Superior temporal gyrus (tissue), 1 donor: Measurements from ENCODE around the gene MBD5.

Experiments used
- DNase-seq: peaks from one replicate; pipeline ENCODE4 v3.0.0-alpha.2; 2016; ENCODE audit errors: extremely low spot score

MBD5 gene

GRCh38 chr2:148461876-148462275 is 441.0 kb downstream of the MBD5 start:
- DNase-seq, result no peak

- DNase-seq, result no peak
Measured at GRCh38 chr2:148475626-148476025, 454.7 kb downstream of the MBD5 start.

- no peak for DNase-seq
Measured at GRCh38 chr2:148479398-148479797, 458.5 kb downstream of the MBD5 start.

- no peak for DNase-seq
Measured at GRCh38 chr2:148483665-148484064, 462.8 kb downstream of the MBD5 start.

- no peak for DNase-seq
Measured at GRCh38 chr2:148484066-148484465, 463.2 kb downstream of the MBD5 start.

- DNase-seq, result no peak
Measured at GRCh38 chr2:148486655-148487054, 465.8 kb downstream of the MBD5 start.

GRCh38 chr2:148487439-148487838 is 466.5 kb downstream of the MBD5 start:
- no peak for DNase-seq

GRCh38 chr2:148490840-148491439 is 470.0 kb downstream of the MBD5 start:
- DNase-seq, result no peak

GRCh38 chr2:148493822-148494563 is 473.1 kb downstream of the MBD5 start:
- DNase-seq, result no peak

GRCh38 chr2:148495586-148495985 is 474.7 kb downstream of the MBD5 start:
- no peak for DNase-seq

GRCh38 chr2:148501545-148501944 is 480.7 kb downstream of the MBD5 start:
- no peak for DNase-seq

GRCh38 chr2:148503516-148503915 is 482.6 kb downstream of the MBD5 start:
- no peak for DNase-seq

- DNase-seq, result no peak
Measured at GRCh38 chr2:148507970-148508369, 487.1 kb downstream of the MBD5 start.

- DNase-seq, result no peak
Measured at GRCh38 chr2:148508878-148509287, 488.0 kb downstream of the MBD5 start.

GRCh38 chr2:148509288-148509902 is 488.5 kb downstream of the MBD5 start:
- peak; percentile 82 for DNase-seq

GRCh38 chr2:148511883-148512282 is 491.0 kb downstream of the MBD5 start:
- no peak for DNase-seq

- DNase-seq, result no peak
Measured at GRCh38 chr2:148512501-148512900, 491.6 kb downstream of the MBD5 start.

GRCh38 chr2:148513427-148513826 is 492.5 kb downstream of the MBD5 start:
- no peak for DNase-seq

GRCh38 chr2:148515120-148515519 is 494.2 kb downstream of the MBD5 start:
- DNase-seq, result no peak

- DNase-seq, result peak; percentile 39
Measured at GRCh38 chr2:148515976-148516375, 495.1 kb downstream of the MBD5 start.

- no peak for DNase-seq
Measured at GRCh38 chr2:148517296-148517695, 496.4 kb downstream of the MBD5 start.

GRCh38 chr2:148517822-148518221 is 496.9 kb downstream of the MBD5 start:
- DNase-seq, result no peak

- no peak for DNase-seq
Measured at GRCh38 chr2:148519013-148519412, 498.1 kb downstream of the MBD5 start.
